ENCODE results near the gene MAB21L3.

GRCh38 chr1:116125758-116126157, 14.6 kb downstream of the MAB21L3 start:
- no peak for TF ChIP-seq EZH2 (optimal IDR thresholded peaks at IDR 0.05; ENCODE audit: low read depth, low read length)
- TF ChIP-seq CTCF (IDR thresholded peaks at IDR 0.05; ENCODE audit: low read length): no peak

Data from MM.1S (cell line).